ENCODE results near the gene GABRB3. TPM values are rescaled to one million over a fixed set of nuclear protein-coding genes. Genes with fewer than 3 reads are reported as not detected.

Gene GABRB3
- polyA plus RNA-seq, 2 of the 4 experiments (the other 2 are of a cell fraction): 81.9 to 129 TPM

DNA sequence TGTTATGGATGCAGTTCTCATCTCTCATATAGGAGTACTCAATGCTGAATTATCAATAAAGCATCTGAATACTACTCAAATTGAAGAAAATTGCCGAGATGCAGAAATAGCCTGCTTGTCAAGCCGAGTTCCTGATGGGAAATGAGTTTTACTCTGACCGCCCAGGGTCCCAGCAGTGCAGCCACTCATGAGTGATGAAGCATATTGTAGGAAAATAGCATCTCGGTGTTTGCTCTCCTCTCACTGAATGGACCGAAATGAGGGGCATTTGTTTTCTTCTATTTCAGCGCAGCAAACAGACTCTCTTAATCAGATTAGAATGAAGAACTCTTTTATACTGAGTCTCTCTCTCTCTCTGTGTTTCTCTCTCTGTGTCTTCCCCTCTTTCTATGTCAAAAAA, 190.0 kb downstream of the GABRB3 start:
- ChIA-PET CTCF (no interaction called here), POLR2A (no interaction called here)
- Histone ChIP-seq H3K27ac (no peak overlapping the region), H3K4me2 (no peak overlapping the region), H3K9me3 (no peaks in the 10 kb centered on the region), H3K4me3 (no peak overlapping the region), H3K4me1 (peaks cover 22% of the 10 kb centered on the region)
- DNase-seq (ENCODE audit: low read depth in 1 of 2, low spot score in 1 of 2): no peak
- TF ChIP-seq NR3C1 (IDR thresholded peaks at IDR 0.05): no peak
- TF ChIP-seq, protein P1, sequence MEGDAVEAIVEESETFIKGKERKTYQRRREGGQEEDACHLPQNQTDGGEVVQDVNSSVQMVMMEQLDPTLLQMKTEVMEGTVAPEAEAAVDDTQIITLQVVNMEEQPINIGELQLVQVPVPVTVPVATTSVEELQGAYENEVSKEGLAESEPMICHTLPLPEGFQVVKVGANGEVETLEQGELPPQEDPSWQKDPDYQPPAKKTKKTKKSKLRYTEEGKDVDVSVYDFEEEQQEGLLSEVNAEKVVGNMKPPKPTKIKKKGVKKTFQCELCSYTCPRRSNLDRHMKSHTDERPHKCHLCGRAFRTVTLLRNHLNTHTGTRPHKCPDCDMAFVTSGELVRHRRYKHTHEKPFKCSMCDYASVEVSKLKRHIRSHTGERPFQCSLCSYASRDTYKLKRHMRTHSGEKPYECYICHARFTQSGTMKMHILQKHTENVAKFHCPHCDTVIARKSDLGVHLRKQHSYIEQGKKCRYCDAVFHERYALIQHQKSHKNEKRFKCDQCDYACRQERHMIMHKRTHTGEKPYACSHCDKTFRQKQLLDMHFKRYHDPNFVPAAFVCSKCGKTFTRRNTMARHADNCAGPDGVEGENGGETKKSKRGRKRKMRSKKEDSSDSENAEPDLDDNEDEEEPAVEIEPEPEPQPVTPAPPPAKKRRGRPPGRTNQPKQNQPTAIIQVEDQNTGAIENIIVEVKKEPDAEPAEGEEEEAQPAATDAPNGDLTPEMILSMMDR (IDR thresholded peaks at IDR 0.05): no peak
- TF ChIP-seq HOXB13 (CRISPR knock-in tag; IDR thresholded peaks at IDR 0.05; ENCODE audit: low read depth): no peak
- TF ChIP-seq JUN (IDR thresholded peaks at IDR 0.05): no peak
- no peak for TF ChIP-seq ZSCAN20 (CRISPR knock-in tag; IDR thresholded peaks at IDR 0.05)
- TF ChIP-seq, protein P2, sequence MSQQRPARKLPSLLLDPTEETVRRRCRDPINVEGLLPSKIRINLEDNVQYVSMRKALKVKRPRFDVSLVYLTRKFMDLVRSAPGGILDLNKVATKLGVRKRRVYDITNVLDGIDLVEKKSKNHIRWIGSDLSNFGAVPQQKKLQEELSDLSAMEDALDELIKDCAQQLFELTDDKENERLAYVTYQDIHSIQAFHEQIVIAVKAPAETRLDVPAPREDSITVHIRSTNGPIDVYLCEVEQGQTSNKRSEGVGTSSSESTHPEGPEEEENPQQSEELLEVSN (IDR thresholded peaks at IDR 0.05; ENCODE audit: borderline replicate concordance, low read depth): no peak
- no peak for TF ChIP-seq RNF2 (IDR thresholded peaks at IDR 0.05; ENCODE audit: borderline replicate concordance, low read depth)
- TF ChIP-seq MAFK (IDR thresholded peaks at IDR 0.05; ENCODE audit: partially characterized antibody): no peak
- TF ChIP-seq, protein P3, sequence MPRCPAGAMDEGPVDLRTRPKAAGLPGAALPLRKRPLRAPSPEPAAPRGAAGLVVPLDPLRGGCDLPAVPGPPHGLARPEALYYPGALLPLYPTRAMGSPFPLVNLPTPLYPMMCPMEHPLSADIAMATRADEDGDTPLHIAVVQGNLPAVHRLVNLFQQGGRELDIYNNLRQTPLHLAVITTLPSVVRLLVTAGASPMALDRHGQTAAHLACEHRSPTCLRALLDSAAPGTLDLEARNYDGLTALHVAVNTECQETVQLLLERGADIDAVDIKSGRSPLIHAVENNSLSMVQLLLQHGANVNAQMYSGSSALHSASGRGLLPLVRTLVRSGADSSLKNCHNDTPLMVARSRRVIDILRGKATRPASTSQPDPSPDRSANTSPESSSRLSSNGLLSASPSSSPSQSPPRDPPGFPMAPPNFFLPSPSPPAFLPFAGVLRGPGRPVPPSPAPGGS (IDR thresholded peaks at IDR 0.05): no peak
- TF ChIP-seq CHD4 (IDR thresholded peaks at IDR 0.05; ENCODE audit: borderline replicate concordance): no peak
- TF ChIP-seq TP53 (CRISPR knock-in tag; IDR thresholded peaks at IDR 0.05): no peak
- ATAC-seq: no peak
- WGBS (ENCODE audit: missing lambda C conversion rate): 61% methylated on average over 6 of the region's 6 CpGs
- FAIRE-seq: no peak

DNA sequence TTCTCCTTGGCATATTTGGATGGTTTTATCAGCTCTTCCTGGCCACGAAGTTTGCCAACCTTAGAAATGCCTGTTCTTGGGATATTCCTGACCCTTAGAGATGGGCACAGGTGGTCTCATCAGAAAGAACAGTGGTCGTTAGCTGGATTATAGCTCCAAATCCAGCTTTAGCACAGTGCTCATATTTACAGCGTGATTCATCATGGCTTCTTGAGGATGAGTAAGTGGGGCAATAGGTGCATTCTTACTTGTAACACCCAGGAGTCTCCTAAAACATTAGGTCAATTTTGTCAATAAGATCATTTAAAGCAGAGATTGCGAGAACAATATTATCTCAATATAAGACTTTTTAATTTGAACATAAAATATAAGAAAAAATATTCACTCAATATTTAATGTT, 191.9 kb downstream of the GABRB3 start:
- no peaks in the 10 kb centered on the region for H3K9me3 ChIP-seq
- H3K27ac ChIP-seq: peak overlapping the region; percentile 19 to 71; a peak in 4 of 6 replicates
- TF ChIP-seq MYC (IDR thresholded peaks at IDR 0.05; ENCODE audit: borderline replicate concordance, low read length): no peak
- TF ChIP-seq CEBPB (IDR thresholded peaks at IDR 0.05): no peak
- no peak for TF ChIP-seq KDM1A (IDR thresholded peaks at IDR 0.05; ENCODE audit: low read depth)
- TF ChIP-seq EP300 (IDR thresholded peaks at IDR 0.05): 0 out of 5 replicates have a peak, but pooled peaks of 1 of the 2 experiments have one; percentile 20
- TF ChIP-seq RARB (CRISPR knock-in tag; IDR thresholded peaks at IDR 0.05): no peak
- no peak for TF ChIP-seq FOSL2 (IDR thresholded peaks at IDR 0.05)
- TF ChIP-seq FOSL2 (CRISPR knock-in tag; IDR thresholded peaks at IDR 0.05): peak; percentile 42; the same call in 1 of the 2 replicates
- TF ChIP-seq BHLHE40 (IDR thresholded peaks at IDR 0.05; ENCODE audit: low read depth, low read length): no peak
- no peak for TF ChIP-seq CHD4 (IDR thresholded peaks at IDR 0.05; ENCODE audit: borderline replicate concordance)
- TF ChIP-seq SMC3 (IDR thresholded peaks at IDR 0.05): no peak
- TF ChIP-seq JUN (IDR thresholded peaks at IDR 0.05): no peak
- DNase-seq (ENCODE audit: low read depth in 1 of 2, low spot score in 1 of 2) (no peak), ATAC-seq (peak in 1 of 2 experiments; percentile 50; a peak in 3 of 6 replicates), FAIRE-seq (no peak)
- CTCF ChIA-PET: interaction anchor here (1.7 kb wide), 1 partner anchor 19 kb away, joined by 4 read pairs; no protein-coding TSS in a partner anchor
- peaks cover 21% of the 10 kb centered on the region for H3K4me1 ChIP-seq
- no peak overlapping the region for H3K4me3 ChIP-seq
- POLR2A ChIA-PET: no interaction called here
- 22% methylated on average over 4 of the region's 4 CpGs for WGBS (ENCODE audit: missing lambda C conversion rate)
- peak overlapping the region; percentile 39 for H3K4me2 ChIP-seq
